Measurements from ENCODE around the gene ARNT2.

ARNT2 gene

GRCh38 chr15:80442728-80443403, 38.7 kb downstream of the ARNT2 start:
- DNase-seq (ENCODE audit: low read depth in 2 of 2) = no peak

- DNase-seq (ENCODE audit: low read depth in 2 of 2) = no peak
Observed at GRCh38 chr15:80444680-80445251, 40.6 kb downstream of the ARNT2 start.

- no peak for DNase-seq (ENCODE audit: low read depth in 2 of 2)
Observed at GRCh38 chr15:80445300-80446041, 41.3 kb downstream of the ARNT2 start.

DNA sequence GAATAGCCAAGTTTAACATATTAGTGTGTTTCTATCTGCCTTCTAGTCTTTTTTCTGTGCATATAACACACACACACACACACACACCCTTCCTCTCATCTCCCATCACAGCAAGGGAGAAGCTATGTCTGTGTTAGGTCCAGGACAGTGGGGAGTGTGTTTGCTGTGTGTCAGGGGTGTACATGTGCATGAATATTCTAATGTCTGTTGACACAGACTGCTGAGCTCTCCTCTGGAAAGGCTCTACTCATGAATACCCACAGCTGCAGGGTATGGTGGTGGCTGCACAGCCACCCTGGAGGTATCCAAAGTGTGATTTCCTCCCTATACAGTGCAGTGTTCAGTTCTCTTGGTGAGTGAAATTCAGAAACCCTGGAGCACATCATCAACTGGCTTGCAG, 42.9 kb downstream of the ARNT2 start:
- no peak for DNase-seq (ENCODE audit: low read depth in 2 of 2)

DNA sequence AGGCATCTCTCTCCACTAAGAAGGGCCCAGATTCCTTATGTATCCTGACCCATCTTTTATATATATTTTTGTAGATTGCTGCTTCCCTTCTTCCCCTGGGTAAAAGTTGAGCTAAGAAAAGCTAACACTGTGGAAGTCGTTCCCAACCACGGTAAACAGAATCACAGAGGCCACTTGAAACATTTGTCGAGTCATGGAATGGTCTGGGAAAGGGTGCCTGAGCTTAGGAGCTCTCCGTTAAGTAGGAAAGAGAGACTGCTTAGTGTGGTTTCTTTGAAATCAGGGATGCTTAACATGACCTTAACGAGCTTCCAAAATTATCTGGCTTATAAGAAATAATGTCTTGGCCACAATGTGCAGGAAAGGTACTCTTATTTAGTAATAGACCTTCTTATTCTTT, 45.6 kb downstream of the ARNT2 start:
- no peak for DNase-seq (ENCODE audit: low read depth in 2 of 2)

GRCh38 chr15:80450811-80451321, 46.7 kb downstream of the ARNT2 start:
- no peak for DNase-seq (ENCODE audit: low read depth in 2 of 2)

- DNase-seq (ENCODE audit: low read depth in 2 of 2) = no peak
Observed at GRCh38 chr15:80452166-80452565, 48.0 kb downstream of the ARNT2 start.

DNA sequence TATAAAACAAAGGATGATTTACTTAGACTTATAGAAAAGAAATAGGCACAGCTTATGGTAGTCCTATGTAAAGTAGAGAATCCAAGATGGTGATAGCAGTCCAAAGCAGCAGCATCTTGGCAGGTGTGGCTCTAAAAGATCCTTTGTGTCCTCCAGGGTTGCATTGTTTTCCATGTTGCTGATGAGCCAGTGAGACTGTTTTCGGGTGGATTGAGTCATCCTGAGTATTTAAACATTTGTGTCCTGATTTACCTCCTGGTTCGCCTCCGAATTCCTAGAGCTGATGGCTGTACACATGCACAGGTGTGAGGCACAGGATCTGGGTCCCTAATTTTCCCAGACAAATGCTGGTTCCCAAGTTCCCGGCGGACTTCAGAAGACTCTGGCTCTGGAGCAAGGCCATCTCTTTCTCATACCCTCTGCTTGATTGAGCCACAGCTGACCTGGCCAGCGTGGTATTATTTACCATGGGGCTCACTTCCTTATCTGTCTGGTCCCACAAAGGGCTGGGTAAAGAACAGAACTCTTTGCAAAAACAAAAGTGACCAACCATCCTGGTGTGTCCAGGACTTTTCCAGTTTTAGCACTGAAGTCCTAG, 51.0 kb downstream of the ARNT2 start:
- no peak for DNase-seq (ENCODE audit: low read depth in 2 of 2)

GRCh38 chr15:80455668-80456442, 51.7 kb downstream of the ARNT2 start:
- DNase-seq (ENCODE audit: low read depth in 2 of 2) = peak; percentile 10 to 12

- DNase-seq (ENCODE audit: low read depth in 2 of 2) = no peak
Observed at GRCh38 chr15:80456517-80457492, 52.6 kb downstream of the ARNT2 start.

DNA sequence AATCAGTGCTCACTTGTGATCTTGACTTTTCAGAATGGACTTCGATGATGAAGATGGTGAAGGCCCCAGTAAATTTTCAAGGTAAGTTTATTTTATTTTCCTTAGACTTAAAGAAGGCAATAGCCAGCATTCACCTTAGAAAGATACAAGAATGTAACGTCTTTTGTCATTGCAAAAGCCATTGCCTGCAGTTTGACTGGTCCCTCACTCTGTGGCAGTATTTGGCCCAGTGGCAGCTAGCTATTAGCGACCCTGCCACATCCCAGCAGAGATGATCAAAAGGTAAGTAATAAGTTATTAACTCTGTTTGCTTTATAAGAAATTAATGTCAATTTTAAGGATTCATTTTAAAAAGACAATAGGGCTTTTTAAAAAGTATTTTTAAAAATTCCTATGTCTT, 53.7 kb downstream of the ARNT2 start:
- DNase-seq (ENCODE audit: low read depth in 2 of 2) = no peak

GRCh38 chr15:80458580-80458979, 54.4 kb downstream of the ARNT2 start:
- no peak for DNase-seq (ENCODE audit: low read depth in 2 of 2)

DNA sequence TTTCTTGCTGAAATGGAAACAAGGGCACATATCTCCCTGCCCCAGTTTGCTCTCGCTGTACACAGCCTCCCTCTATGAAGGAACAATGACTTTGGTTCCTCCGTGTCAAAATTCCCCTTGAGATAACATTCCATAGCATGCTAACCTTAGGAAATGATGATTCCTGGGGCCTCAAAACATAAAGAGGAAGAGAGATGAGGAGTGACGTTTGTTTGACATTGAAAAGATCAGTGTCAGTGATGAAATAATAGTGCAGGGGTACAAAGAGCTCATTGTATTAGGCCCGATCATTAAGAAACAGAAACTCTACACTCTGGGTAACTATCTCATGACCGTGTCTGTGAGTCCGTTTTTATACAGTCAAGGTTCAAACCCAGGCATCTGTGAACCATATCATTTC, 55.2 kb downstream of the ARNT2 start:
- no peak for DNase-seq (ENCODE audit: low read depth in 2 of 2)

GRCh38 chr15:80459818-80460217, 55.6 kb downstream of the ARNT2 start:
- DNase-seq (ENCODE audit: low read depth in 2 of 2) = no peak

GRCh38 chr15:80461356-80462095, 57.3 kb downstream of the ARNT2 start:
- DNase-seq (ENCODE audit: low read depth in 2 of 2) = no peak

GRCh38 chr15:80462111-80462510, 57.9 kb downstream of the ARNT2 start:
- DNase-seq (ENCODE audit: low read depth in 2 of 2) = no peak

GRCh38 chr15:80462836-80463512, 58.8 kb downstream of the ARNT2 start:
- no peak for DNase-seq (ENCODE audit: low read depth in 2 of 2)

DNA sequence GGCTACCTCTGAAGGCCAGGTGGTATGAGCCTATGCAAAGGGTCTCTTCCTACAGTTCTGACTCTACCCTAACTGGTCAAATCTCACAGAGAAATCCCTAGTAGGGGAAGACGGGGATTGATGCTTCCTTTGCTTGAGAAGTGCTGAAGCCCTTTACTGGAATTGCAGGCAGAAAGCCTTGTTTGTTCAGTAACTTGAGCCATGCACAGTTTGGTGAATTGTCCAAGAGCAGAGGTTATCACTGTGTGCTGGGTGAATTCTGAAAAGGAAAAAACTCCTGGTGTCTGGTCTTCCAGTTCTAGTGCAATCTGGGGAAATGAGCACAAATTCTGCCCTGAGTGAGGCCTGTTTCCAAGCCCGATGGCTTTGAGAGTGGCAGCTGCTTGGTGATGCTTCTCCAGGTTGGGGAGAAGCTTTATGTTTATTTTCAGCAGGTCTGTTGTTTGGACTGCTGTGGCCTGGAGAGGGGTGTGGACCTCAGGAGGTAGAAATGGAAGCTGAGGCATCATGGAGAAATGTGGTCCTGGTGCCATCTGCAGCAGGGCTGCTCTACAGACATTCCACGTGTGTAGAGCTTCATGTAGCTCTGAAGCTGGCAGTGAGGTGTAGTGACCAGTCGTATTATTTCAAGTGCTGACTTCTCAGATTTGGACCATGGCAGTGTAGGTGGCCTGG, 60.9 kb downstream of the ARNT2 start:
- no peak for DNase-seq (ENCODE audit: low read depth in 2 of 2)

DNA sequence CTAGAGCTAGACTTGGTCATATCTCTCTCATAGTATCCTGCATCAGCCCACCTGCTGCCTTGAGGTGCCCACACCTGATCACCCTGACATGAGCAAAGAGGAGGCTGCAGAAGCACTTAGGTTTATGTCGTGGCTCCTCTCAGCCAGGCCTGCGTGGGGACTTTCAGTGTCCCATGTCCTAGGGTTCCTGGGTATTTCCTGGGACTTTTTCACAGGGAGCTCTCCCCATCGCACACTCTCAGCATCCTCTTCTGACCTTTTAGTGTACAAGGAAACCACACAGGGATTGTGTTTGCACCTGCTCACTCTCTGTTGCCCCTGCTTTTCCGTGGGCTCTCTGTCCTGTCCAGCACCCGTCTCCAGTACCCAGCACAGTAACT, 61.4 kb downstream of the ARNT2 start:
- no peak for DNase-seq (ENCODE audit: low read depth in 2 of 2)
